A673 (cell line): Measurements from ENCODE around the gene TOLLIP. TPM values are rescaled to one million over a fixed set of nuclear protein-coding genes. Genes with fewer than 3 reads are reported as not detected.
A peak's percentile ranks its signal among the peaks of the same experiment; 100 is the strongest.

Experiments
- BruUV-seq: library from RNA; stranded (reverse); fragments of 400-500 nt; replicated peaks from 2 replicates; lab custom pipeline; 2021; lab: Mats Ljungman, UMichigan
- CTCF ChIA-PET: fragments of 300-600 bp; sonication (Branson Sonifier 250); formaldehyde crosslinking; loops from one replicate; lab custom pipeline; 2022; ENCODE audit warnings: antibody characterized with exemption; lab: Charles Lee
- POLR2A ChIA-PET: fragments of 300-600 bp; sonication (Branson Sonifier 250); formaldehyde crosslinking; loops from one replicate; lab custom pipeline; 2022; ENCODE audit warnings: antibody characterized with exemption; ENCODE audit not compliant: low non-redundant PET; lab: Charles Lee
- DNase-seq: peaks from one replicate; pipeline ENCODE4 v3.0.0-alpha.2; 2015; ENCODE audit warnings: low spot score
- H3K27ac ChIP-seq: fragments of 200-600 bp; sonication (generic); 2 replicates; pipeline ENCODE4 v1.5.1; 2016; ENCODE audit warnings: mixed run types, low read depth, mild to moderate bottlenecking, mixed read lengths, antibody characterized with exemption, low read length; ENCODE audit not compliant: poor library complexity, severe bottlenecking
- H3K27me3 ChIP-seq: fragments of 200-600 bp; sonication (generic); replicated peaks from 2 replicates; pipeline ENCODE4 v1.6.1; 2017; ENCODE audit warnings: mixed run types, low read depth, mild to moderate bottlenecking, mixed read lengths, antibody characterized with exemption, low read length; ENCODE audit not compliant: insufficient read depth, poor library complexity
- H3K36me3 ChIP-seq: fragments of 200-600 bp; sonication (generic); 2 replicates; pipeline ENCODE4 v1.6.1; 2016; ENCODE audit warnings: mixed run types, mild to moderate bottlenecking, mixed read lengths, antibody characterized with exemption, low read length; ENCODE audit not compliant: insufficient read depth, poor library complexity, severe bottlenecking
- H3K4me1 ChIP-seq: fragments of 200-600 bp; sonication (generic); 2 replicates; pipeline ENCODE4 v1.6.1; 2017; ENCODE audit warnings: mixed run types, mild to moderate bottlenecking, mixed read lengths, antibody characterized with exemption, low read length; ENCODE audit not compliant: insufficient read depth, poor library complexity, severe bottlenecking
- H3K4me3 ChIP-seq: fragments of 200-600 bp; sonication (generic); 2 replicates; pipeline ENCODE4 v1.5.1; 2016; ENCODE audit warnings: low read depth, mixed run types, mild to moderate bottlenecking, mixed read lengths, low read length; ENCODE audit not compliant: poor library complexity, severe bottlenecking
- H3K9me3 ChIP-seq: fragments of 200-600 bp; sonication (generic); 2 replicates; pipeline ENCODE4 v1.6.1; 2016; ENCODE audit warnings: mixed run types, low read depth, mild to moderate bottlenecking, mixed read lengths, antibody characterized with exemption, low read length; ENCODE audit not compliant: poor library complexity, severe bottlenecking
- CTCF ChIP-seq: fragments of 300-800, 200-600 bp; sonication (generic); conservative IDR thresholded peaks from 2 replicates; pipeline ENCODE4 v1.5.1; 2017; ENCODE audit warnings: low read depth, mild to moderate bottlenecking, antibody characterized with exemption, low read length, moderate library complexity, mixed read lengths
- EZH2 ChIP-seq: fragments of 200-600 bp; sonication (generic); IDR thresholded peaks from 2 replicates; pipeline ENCODE4 v1.6.1; 2017; ENCODE audit warnings: borderline replicate concordance, low read depth, mild to moderate bottlenecking, mixed read lengths, antibody characterized with exemption, low read length; ENCODE audit not compliant: poor library complexity, severe bottlenecking
- intact Hi-C: fragments of 100-400 bp; cut with micrococcal nuclease; formaldehyde crosslinking; loops from one replicate; pipeline ENCODE4 v1.10.0; 2022; ENCODE audit not compliant: unreplicated experiment
- total RNA-seq: library from RNA; stranded (reverse); gene quantifications from 2 replicates; pipeline ENCODE4 v1.2.3, GENCODE V29; 2021

Gene TOLLIP
- total RNA-seq, 1 experiment from 2014 or later = 32.5 TPM

- peak; percentile 52 for DNase-seq
- intact Hi-C loops = no loop called here
- H3K27me3 ChIP-seq = no peaks in the 10 kb centered on the region
- CTCF ChIA-PET = no interaction called here
- POLR2A ChIA-PET = no interaction called here
- H3K9me3 ChIP-seq = no peaks in the 10 kb centered on the region
- H3K27ac ChIP-seq = no peak overlapping the region
- BruUV-seq = no TSS peak
- H3K4me1 ChIP-seq = no peaks in the 10 kb centered on the region
- no peak overlapping the region for H3K4me3 ChIP-seq
- H3K36me3 ChIP-seq = peaks cover 3% of the 10 kb centered on the region
- TF ChIP-seq CTCF (no peak), EZH2 (no peak)
Observed at GRCh38 chr11:1281974-1282365, 27.5 kb downstream of the TOLLIP start.

- Histone ChIP-seq H3K27ac (no peak overlapping the region), H3K27me3 (no peaks in the 10 kb centered on the region), H3K9me3 (no peaks in the 10 kb centered on the region), H3K36me3 (peaks cover 3% of the 10 kb centered on the region), H3K4me1 (no peaks in the 10 kb centered on the region), H3K4me3 (no peak overlapping the region)
- ChIA-PET CTCF (no interaction called here), POLR2A (no interaction called here)
- no peak for TF ChIP-seq EZH2
- no peak for TF ChIP-seq CTCF
- BruUV-seq = no TSS peak
- no peak for DNase-seq
- intact Hi-C loops = no loop called here
Observed at GRCh38 chr11:1281326-1281973, 28.0 kb downstream of the TOLLIP start.

GRCh38 chr11:1280116-1281035 lies 29.1 kb downstream of the TOLLIP start:
- DNase-seq = no peak
- peaks cover 3% of the 10 kb centered on the region for H3K36me3 ChIP-seq
- intact Hi-C loops = no loop called here
- no peak overlapping the region for H3K4me3 ChIP-seq
- H3K9me3 ChIP-seq = no peaks in the 10 kb centered on the region
- TF ChIP-seq CTCF = no peak
- no peak for TF ChIP-seq EZH2
- ChIA-PET POLR2A (no interaction called here), CTCF (no interaction called here)
- no peaks in the 10 kb centered on the region for H3K27me3 ChIP-seq
- H3K27ac ChIP-seq = no peak overlapping the region
- no peaks in the 10 kb centered on the region for H3K4me1 ChIP-seq
- BruUV-seq = no TSS peak
